ENCODE measurements around the gene SLC22A17. TPM values are rescaled to one million over a fixed set of nuclear protein-coding genes. Genes with fewer than 3 reads are reported as not detected.
"Not testable (repeated sequence)": the region's sequence is repeated elsewhere in the genome, so short reads cannot be mapped to it uniquely, and the experiment has no call there.

SLC22A17 gene
- total RNA-seq, 2 donors from 2014 or later = 17.7 to 30.6 TPM

DNA sequence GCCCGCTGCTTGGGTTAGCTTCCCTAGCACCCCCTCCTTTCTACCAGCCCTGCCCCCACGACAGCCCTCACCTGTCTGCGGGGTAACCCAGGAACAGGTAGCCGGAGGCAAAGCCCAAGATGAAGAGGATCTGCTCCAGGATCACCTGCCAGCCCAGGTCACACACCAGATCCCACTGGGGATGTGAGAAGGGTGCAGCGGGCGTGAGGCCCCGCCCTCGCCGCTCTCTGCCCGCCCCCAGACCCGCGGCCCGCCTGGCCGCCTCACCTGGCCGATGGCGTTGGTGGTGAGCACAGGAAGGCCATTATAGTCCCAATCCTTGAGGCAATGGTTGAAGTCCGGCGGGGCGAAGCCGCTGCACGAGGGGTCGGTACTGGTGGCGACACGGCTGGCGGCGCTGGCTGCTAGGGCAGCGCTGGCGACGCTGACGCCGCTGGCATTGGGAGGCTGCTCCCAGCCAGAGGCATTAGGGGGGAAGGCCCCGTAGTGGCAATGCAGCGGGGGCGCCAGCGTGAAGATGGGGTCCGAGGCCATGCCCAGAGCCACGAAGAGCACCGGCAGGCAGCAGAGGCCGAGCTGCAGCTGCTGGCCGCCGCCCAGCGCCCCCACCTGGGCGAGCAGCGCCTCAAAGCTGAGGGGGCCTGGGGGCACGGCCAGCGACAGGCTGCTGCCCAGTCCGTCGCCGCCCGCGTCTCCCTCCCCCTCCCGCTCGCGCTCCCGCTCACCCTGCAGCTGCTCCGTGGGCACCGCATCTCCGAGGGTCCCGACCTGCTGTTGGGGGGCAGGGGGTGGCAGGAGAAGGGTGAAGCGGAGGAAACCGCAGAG, 794 bp downstream of the SLC22A17 start:
- no peak for DNase-seq (ENCODE audit: low spot score)
- intact Hi-C loops (cut with DNase I) = no loop called here

DNA sequence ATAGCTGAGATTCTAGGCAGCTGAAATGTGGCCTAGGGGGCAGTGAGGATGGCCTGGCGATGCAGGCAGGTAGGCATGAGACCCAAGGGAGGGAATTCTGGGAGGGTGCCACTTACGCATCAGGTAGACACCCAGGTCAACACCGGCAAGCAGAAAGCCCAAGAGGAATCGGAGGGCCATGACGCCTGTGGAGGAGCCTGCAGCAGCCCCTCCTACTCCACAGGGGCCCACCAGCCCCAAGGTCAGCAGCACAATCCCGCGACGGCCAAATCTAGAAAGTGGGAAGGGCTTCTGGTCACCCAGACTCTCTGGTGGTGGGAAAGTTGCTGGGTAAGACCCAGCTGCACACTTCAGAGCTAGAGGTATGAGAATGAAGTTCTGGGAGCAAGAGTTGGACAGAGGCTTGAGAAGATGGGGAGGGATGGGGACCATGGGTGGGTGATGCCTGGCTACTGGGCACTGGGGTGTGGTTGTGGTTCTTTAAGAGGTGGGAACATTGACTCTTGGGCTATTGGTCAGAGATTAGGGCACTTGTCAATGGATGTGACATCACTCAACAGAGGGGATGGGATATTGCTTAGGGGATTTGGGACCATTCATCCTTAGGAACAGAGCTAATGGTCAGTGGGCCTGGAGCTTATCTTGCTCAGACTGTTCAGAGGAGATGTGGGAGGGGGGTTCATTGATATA, 3.4 kb downstream of the SLC22A17 start:
- intact Hi-C loops (cut with DNase I) = no loop called here

GRCh38 chr14:23348297-23348655, 4.4 kb downstream of the SLC22A17 start:
- DNase-seq (ENCODE audit: low spot score) = no peak
- intact Hi-C loops (cut with DNase I) = no loop called here

More for the DNA sequence above, 3.4 kb downstream of the SLC22A17 start:
- DNase-seq (ENCODE audit: low spot score) = no peak

- intact Hi-C loops (cut with DNase I) = no loop called here
- DNase-seq (ENCODE audit: low spot score) = no peak
Measured at GRCh38 chr14:23347406-23348296, 5.0 kb downstream of the SLC22A17 start.

GRCh38 chr14:23346693-23347405, 5.8 kb downstream of the SLC22A17 start:
- intact Hi-C loops (cut with DNase I) = no loop called here
- DNase-seq (ENCODE audit: low spot score) = no peak

- no peak for DNase-seq (ENCODE audit: low spot score)
- intact Hi-C loops (cut with DNase I) = no loop called here
Measured at GRCh38 chr14:23345987-23346692, 6.5 kb downstream of the SLC22A17 start.

DNA sequence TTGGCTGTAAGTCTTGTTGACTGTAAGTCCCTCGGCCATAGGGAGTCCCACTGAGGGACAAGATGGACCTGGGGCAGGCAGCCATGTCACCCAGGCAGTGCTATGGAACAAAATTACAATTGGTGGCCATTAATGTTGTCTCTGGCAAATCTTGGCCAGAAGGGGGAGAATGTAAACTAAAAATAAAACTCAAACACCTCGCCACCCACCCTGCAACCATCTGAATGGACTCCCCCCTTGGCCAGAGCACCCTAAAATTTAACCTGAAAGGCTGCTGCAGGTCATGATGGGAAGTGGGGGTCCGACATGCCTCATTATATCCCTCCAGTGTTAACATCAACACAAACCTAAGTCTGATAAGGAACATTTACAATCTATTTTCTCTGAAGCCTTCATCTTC, 8.2 kb downstream of the SLC22A17 start:
- intact Hi-C loops (cut with DNase I) = no loop called here
- DNase-seq (ENCODE audit: low spot score) = no peak

GRCh38 chr14:23339506-23340268, 13.0 kb downstream of the SLC22A17 start:
- intact Hi-C loops (cut with DNase I) = loop anchor here in 1 of 2 donors (10.0 kb wide), 1 partner anchor 225 kb away; the partner anchor contains the start of gene AP1G2
- no peak for DNase-seq (ENCODE audit: low spot score)

- intact Hi-C loops (cut with DNase I) = loop anchor here in 1 of 2 donors (10.0 kb wide), 1 partner anchor 229 kb away; the partner anchor contains the start of gene AP1G2
- DNase-seq (ENCODE audit: low spot score) = no peak
Measured at GRCh38 chr14:23335623-23336022, 17.1 kb downstream of the SLC22A17 start.

GRCh38 chr14:23327947-23328744, 24.5 kb downstream of the SLC22A17 start:
- intact Hi-C loops (cut with DNase I) = loop anchor here in 1 of 2 donors (2.0 to 10.0 kb wide), 3 partner anchors 53 to 227 kb away; partner anchors contain the start of genes THTPA and ZFHX2
- DNase-seq (ENCODE audit: low spot score) = no peak

GRCh38 chr14:23326491-23327332, 26.0 kb downstream of the SLC22A17 start:
- intact Hi-C loops (cut with DNase I) = loop anchor here in 1 of 2 donors (10.0 kb wide), 2 partner anchors 118 to 228 kb away; partner anchors contain the start of genes THTPA and ZFHX2
- no peak for DNase-seq (ENCODE audit: low spot score)

DNA sequence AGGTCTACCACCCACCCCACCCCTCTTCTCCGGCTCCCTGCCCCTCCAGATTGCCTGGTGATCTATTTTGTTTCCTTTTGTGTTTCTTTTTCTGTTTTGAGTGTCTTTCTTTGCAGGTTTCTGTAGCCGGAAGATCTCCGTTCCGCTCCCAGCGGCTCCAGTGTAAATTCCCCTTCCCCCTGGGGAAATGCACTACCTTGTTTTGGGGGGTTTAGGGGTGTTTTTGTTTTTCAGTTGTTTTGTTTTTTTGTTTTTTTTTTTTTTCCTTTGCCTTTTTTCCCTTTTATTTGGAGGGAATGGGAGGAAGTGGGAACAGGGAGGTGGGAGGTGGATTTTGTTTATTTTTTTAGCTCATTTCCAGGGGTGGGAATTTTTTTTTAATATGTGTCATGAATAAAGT, 26.9 kb downstream of the SLC22A17 start:
- intact Hi-C loops (cut with DNase I) = loop anchor here in 1 of 2 donors (10.0 kb wide), 2 partner anchors 119 to 229 kb away; partner anchors contain the start of genes THTPA and ZFHX2
- not testable (repeated sequence) for DNase-seq (ENCODE audit: low spot score)

DNA sequence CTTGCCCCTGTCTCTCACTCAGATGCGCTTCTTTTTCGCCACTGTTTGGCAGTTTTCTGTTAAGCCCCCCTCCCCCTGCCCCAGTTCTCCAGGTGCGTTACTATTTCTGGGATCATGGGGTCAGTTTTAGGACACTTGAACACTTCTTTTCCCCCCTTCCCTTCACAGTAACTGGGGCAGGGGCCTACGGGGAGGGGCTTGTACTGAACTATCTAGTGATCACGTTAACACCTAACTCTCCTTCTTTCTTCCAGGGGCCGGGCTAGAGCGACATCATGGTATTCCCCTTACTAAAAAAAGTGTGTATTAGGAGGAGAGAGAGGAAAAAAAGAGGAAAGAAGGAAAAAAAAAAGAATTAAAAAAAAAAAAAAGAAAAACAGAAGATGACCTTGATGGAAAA, 27.7 kb downstream of the SLC22A17 start:
- intact Hi-C loops (cut with DNase I) = loop anchor here (5.0 to 10.0 kb wide), 3 partner anchors 120 to 453 kb away; partner anchors contain the start of genes LRP10 (in 1 of the 2), THTPA (in 1 of the 2) and ZFHX2 (in 1 of the 2)
- DNase-seq (ENCODE audit: low spot score) = no peak

GRCh38 chr14:23324455-23324846, 28.2 kb downstream of the SLC22A17 start:
- intact Hi-C loops (cut with DNase I) = loop anchor here (5.0 to 10.0 kb wide), 3 partner anchors 120 to 452 kb away; partner anchors contain the start of genes LRP10 (in 1 of the 2), THTPA (in 1 of the 2) and ZFHX2 (in 1 of the 2)

DNA sequence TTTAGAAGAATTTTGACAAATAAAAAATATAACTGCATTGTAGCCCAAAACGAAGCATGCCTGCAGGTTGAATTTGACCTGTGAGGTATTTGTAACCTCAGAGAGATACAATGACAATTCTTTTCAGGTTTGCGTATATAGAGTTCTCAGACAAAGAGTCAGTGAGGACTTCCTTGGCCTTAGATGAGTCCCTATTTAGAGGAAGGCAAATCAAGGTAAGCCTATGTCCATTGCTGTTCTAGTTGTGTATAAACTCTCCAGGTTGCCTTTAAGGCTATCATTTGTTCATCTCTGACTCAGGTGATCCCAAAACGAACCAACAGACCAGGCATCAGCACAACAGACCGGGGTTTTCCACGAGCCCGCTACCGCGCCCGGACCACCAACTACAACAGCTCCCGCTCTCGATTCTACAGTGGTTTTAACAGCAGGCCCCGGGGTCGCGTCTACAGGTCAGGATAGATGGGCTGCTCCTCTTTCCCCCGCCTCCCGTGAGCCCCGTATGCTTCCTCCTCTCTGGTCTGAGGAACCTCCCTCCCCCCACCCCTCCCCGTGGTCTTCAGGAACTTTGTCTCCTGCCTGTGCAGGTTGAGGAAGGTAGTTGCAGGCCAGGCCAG, 28.7 kb downstream of the SLC22A17 start:
- intact Hi-C loops (cut with DNase I) = loop anchor here (5.0 to 10.0 kb wide), 3 partner anchors 121 to 452 kb away; partner anchors contain the start of genes LRP10 (in 1 of the 2), THTPA (in 1 of the 2) and ZFHX2 (in 1 of the 2)
- DNase-seq (ENCODE audit: low spot score) = no peak

More at GRCh38 chr14:23324455-23324846, 28.2 kb downstream of the SLC22A17 start:
- DNase-seq (ENCODE audit: low spot score) = no peak
